Left ventricle myocardium inferior (tissue), 1 donor: ENCODE measurements around the gene XXYLT1. TPM values are rescaled to one million over a fixed set of nuclear protein-coding genes. Genes with fewer than 3 reads are reported as not detected.
A peak's percentile ranks its signal among the peaks of the same experiment; 100 is the strongest.

ENCODE experiments used
- DNase-seq: peaks from one replicate; pipeline ENCODE4 v3.0.0-alpha.2; 2020
- H3K27ac ChIP-seq: fragments of 200-600 bp; replicated peaks from 2 replicates; pipeline ENCODE4 v1.8.0; 2021
- H3K27me3 ChIP-seq: fragments of 200-600 bp; 2 replicates; pipeline ENCODE4 v1.8.0; 2021; ENCODE audit warnings: low read depth
- H3K36me3 ChIP-seq: fragments of 200-600 bp; 2 replicates; pipeline ENCODE4 v1.8.0; 2021
- H3K4me1 ChIP-seq: fragments of 200-600 bp; 2 replicates; pipeline ENCODE4 v1.8.0; 2021
- H3K4me3 ChIP-seq: fragments of 200-600 bp; 2 replicates; pipeline ENCODE4 v1.8.0; 2021; ENCODE audit warnings: mild to moderate bottlenecking, moderate library complexity
- H3K9me3 ChIP-seq: fragments of 200-600 bp; replicated peaks from 2 replicates; pipeline ENCODE4 v1.8.0; 2021
- CTCF ChIP-seq: fragments of 200-600 bp; IDR thresholded peaks from 2 replicates; pipeline ENCODE4 v1.8.0; 2021; ENCODE audit warnings: antibody characterized with exemption, mild to moderate bottlenecking, borderline replicate concordance
- intact Hi-C: fragments of 100-400 bp; cut with micrococcal nuclease; formaldehyde crosslinking; loops from one replicate; pipeline ENCODE4 v1.11.0; 2022
- total RNA-seq: library from RNA; stranded (reverse); fragmentation: NEBNext Ultra II Directional; extraction: Animal tissue kit (Norgen Biotek cat#: 25700); gene quantifications from one replicate; pipeline ENCODE4 v1.2.1, GENCODE V29; 2021
- donor health status: DM: no; HTN: yes; CAD: no; lungs with severe emphysema.

XXYLT1 gene
- total RNA-seq, 1 donor from 2014 or later, result 2.3 TPM

GRCh38 chr3:195226900-195227447 lies 44.0 kb downstream of the XXYLT1 start:
- peaks cover 19% of the 10 kb centered on the region for H3K4me1 ChIP-seq
- H3K4me3 ChIP-seq, result no peak overlapping the region
- H3K36me3 ChIP-seq, result peaks cover 9% of the 10 kb centered on the region
- TF ChIP-seq CTCF, result peak; percentile 38
- H3K27ac ChIP-seq, result no peak overlapping the region
- no peaks in the 10 kb centered on the region for H3K27me3 ChIP-seq
- no peaks in the 10 kb centered on the region for H3K9me3 ChIP-seq
- intact Hi-C loops, result no loop called here
- no peak for DNase-seq

DNA sequence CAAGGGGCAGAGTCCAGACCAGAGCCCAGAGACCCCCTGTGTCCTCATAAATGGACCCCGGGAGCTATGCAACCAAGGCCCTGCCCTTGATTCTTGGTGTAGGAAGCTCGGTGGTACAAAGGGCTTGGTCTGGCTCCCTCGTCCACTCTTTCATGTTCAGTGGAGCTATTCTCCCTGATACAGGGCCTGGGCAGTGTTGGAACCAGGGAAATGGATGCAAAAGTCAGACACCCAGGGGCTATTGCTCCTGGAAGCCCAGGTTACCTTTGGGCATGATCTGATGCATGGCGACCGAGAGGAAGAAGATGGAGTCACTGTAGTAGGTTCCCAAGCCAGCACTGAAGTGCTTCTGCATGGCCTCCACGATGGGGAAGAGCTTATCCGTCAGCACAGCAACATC lies 44.5 kb downstream of the XXYLT1 start:
- no peak for DNase-seq
- H3K27ac ChIP-seq, result no peak overlapping the region
- TF ChIP-seq CTCF, result no peak
- intact Hi-C loops, result no loop called here
- H3K9me3 ChIP-seq, result no peaks in the 10 kb centered on the region
- H3K36me3 ChIP-seq, result peaks cover 9% of the 10 kb centered on the region
- H3K27me3 ChIP-seq, result no peaks in the 10 kb centered on the region
- no peak overlapping the region for H3K4me3 ChIP-seq
- H3K4me1 ChIP-seq, result peaks cover 25% of the 10 kb centered on the region

- H3K27ac ChIP-seq, result no peak overlapping the region
These were observed 45.9 kb downstream of the XXYLT1 start for GRCh38 chr3:195224980-195225580.

DNA sequence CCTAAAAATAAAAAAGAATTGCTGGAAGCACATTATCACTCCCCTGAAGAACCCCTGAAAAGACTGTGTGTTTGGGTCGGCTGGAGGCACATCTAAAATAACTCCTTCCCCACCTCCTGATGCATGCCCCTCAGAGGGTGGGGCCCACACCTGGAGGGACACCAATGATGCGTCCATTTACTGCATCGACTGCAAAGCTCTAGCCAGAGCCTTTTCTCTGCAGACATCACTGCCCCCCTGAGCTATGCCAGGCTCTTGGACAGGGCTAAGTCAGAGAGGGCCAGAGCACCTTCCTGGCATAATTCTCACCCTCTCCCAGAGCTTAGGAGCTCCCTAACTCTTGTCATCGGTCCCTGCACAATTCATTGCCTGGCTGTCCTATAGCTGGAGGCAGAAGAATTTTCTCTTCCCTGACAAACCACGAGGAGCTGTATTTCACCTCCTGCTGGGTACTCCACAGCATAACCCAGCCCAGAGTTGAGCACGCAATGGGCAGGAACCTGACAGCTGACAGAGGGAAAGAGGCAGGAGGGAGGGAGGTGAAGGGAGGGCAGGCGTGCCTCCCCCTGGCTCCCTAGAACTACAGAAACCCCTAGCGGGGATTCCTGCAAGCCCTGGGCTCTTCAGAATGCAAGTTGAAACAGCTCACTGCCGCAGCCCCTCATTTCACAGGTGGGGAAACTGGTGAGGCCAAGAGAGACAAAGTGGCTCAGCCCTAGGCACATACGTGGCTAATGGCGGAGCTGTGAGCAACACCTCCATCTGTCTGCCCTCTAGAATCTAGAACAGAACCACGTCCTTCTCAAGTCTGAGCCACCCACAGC lies 46.6 kb downstream of the XXYLT1 start:
- Histone ChIP-seq H3K9me3 (no peaks in the 10 kb centered on the region), H3K36me3 (peaks cover 9% of the 10 kb centered on the region), H3K4me1 (peaks cover 28% of the 10 kb centered on the region), H3K27me3 (no peaks in the 10 kb centered on the region), H3K4me3 (no peak overlapping the region), H3K27ac (peak overlapping the region; percentile 69)
- intact Hi-C loops, result no loop called here
- no peak for DNase-seq
- TF ChIP-seq CTCF, result no peak

More at GRCh38 chr3:195224980-195225580, 45.9 kb downstream of the XXYLT1 start:
- Histone ChIP-seq H3K36me3 (peaks cover 9% of the 10 kb centered on the region), H3K27me3 (no peaks in the 10 kb centered on the region), H3K4me1 (peaks cover 28% of the 10 kb centered on the region), H3K9me3 (no peaks in the 10 kb centered on the region), H3K4me3 (no peak overlapping the region)
- no peak for DNase-seq
- TF ChIP-seq CTCF, result no peak
- intact Hi-C loops, result no loop called here

DNA sequence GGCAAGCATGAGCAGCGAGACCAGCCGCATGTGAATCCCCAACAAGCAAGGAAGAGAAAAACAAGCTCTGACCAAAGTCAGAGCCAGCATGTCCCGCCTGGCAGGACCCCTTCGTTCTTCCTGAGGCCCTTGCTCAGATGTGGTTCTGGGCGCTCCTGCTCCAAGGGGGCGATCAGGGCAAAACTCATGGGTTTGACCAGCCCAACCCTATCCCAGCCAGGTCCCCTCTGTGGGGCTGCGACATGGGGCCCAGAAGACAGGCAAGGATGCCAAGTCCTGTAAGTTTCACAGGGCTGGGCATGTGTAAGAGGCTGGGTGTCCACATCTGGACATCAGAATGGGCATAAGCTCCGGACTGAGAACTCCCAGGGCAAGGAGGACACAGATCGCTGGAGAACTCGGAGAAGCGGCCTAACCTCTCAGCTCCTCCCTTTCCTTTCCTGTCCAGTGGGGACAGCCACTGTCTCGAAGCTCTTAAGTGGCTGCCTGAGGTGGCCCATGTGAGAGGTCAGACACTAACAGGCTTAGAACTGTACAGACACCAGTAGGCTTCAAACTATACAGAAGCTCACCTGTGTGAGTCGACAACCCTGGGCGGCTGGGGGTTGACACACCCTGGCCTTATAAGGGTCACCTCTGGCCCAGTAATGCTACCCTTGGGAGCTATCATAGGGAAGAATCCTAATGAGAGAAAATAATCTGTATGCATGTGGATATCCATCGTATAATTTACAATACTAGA lies 48.9 kb downstream of the XXYLT1 start:
- intact Hi-C loops, result no loop called here
- Histone ChIP-seq H3K4me3 (no peak overlapping the region), H3K4me1 (peaks cover 28% of the 10 kb centered on the region)

More for the DNA sequence above, 48.9 kb downstream of the XXYLT1 start:
- Histone ChIP-seq H3K9me3 (no peaks in the 10 kb centered on the region), H3K27me3 (no peaks in the 10 kb centered on the region), H3K27ac (no peak overlapping the region), H3K36me3 (peaks cover 9% of the 10 kb centered on the region)
- no peak for TF ChIP-seq CTCF
- DNase-seq, result no peak
